HS-27A (cell line): Measurements from ENCODE around the gene ATP5PB.

Experiments used
- DNase-seq: peaks from one replicate; pipeline ENCODE4 v3.0.0-alpha.2; 2012; ENCODE audit warnings: low read depth, missing footprints

The ATP5PB gene, protein sequence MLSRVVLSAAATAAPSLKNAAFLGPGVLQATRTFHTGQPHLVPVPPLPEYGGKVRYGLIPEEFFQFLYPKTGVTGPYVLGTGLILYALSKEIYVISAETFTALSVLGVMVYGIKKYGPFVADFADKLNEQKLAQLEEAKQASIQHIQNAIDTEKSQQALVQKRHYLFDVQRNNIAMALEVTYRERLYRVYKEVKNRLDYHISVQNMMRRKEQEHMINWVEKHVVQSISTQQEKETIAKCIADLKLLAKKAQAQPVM

DNA sequence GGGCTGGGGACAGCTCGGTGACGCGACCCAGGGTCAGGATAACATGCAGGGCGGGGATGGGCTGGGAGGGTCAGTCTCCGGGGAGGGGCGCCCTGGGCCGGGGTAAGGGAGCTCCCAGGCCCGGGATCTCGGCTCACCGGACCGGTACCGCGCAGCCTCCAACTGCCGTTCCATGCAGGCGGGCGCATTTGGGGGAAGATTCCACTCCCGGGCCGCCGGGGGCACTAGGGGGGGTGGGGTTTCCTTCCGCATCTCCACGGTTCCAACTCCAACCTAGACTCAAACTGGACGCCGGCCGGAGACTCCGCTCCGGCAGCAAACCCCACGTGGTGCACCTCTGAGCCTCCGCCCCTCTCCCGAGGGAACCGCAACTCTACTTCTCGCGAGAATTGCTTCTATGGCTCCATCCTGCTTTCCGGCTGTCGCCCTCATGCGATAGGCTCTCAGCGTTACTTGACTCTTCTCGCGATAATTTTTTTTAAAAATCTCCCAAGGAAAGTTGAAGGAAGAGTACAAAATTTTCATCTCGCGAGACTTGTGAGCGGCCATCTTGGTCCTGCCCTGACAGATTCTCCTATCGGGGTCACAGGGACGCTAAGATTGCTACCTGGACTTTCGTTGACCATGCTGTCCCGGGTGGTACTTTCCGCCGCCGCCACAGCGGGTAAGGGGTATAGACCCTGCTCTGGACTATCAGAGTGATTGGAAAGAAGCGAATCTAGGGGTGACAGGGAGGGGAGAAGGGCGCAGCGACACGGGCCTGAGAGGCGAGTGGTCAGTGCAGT lies at the start of gene ATP5PB, which contains the start of gene WDR77:
ATP5PB (plus strand) TSS at position 547 of the 785 bp plus-strand sequence; CDS start at position 625, 78 bp downstream.
WDR77 (minus strand) TSS at position 339 of the 785 bp plus-strand sequence; CDS start at position 252, 87 bp downstream.
- DNase-seq: peak; percentile 99

DNA sequence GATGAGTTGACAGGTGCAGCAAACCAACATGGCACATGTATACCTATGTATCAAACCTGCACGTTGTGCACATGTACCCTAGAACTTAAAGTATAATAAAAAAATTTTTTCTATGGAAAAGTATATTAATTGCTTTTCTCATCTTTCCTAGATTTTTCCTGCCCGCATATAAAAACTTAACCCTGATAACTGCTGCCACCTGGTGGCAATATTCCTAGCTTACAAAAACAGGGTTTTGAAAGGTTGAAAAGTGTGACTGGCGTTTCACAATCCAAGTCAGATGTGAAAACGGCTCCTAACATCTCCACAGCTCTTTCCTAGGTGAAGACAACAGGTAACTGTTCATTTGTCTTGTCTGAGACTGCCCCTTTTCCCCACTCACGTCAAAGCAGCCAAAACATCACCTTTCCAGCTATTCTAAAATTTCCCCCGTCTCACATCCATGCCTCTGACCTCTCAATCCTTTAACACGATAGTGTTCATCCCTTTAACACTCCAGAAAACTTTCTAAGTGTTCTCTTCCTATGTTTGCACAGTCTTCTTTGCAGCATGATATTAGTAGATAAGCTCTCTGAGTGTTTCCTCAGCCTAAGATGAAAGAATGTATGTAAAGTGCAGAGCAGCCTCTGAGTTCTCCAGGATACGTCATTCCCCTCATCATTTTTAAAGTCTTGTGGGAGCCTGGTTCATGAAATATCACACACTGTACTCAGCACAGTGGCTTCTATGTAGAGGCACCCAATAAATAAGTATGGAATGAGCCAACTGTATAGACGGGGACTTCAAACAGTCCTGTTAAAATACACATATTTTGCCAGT lies 49.3 kb upstream of the ATP5PB start:
- peak; percentile 30 for DNase-seq

DNA sequence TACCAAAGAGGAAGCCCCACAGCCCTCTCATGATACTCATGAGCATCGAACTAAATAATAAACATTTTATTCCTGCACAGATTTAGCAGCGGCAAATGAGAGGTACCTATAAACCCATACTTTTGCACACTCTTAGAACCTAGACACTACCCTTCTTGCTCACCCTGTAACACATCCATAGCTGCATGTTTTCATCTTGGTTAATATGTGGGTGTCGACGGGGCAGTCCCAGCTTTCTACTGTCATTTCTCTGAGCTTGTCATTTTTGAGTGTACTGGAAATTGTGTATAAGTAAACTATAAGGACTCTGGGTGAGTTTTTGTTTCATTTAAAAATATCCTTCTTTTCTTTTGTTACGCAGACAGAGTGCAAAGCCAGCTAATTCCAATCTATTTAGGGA lies 47.2 kb upstream of the ATP5PB start:
- no peak for DNase-seq

DNA sequence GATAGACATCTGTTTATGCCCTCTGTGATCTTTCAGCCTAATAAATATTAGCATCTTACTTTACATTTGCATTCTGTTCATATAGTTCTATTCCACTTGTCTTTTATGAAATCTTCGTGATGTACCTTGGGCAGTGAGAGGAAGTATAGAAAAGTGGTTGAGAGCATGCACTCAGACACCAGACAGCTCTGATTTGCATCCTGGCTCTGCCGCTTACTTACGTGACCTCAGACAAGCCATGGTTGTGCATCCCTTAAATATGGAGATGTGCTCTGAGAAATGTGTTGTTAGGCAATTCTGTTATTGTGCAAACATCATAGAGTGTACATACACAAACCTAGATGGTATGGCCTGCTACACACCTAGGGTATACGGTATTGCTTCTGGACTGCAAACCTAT lies 44.7 kb upstream of the ATP5PB start:
- DNase-seq: no peak

DNA sequence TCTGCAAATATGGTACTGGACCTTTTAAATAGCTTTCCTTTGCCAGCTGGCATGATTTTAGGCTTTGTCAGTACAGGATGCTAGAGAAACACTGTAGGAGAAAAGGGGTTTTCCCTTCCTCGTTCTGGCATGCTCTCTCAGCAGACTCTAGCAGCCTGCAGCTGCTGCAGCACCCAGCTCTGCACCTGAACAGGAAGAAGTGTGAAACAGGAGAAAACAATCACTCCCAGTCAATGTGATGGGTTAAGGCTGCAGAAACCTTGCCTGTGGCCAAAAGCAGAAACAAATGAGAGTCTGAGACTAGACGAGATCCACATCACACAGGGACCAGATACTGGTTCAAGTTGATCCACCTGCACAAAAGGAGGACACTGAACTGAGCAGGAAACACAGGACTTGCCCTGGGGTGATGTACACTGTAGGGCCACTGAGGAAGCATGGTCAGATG lies 42.9 kb upstream of the ATP5PB start:
- DNase-seq: no peak

DNA sequence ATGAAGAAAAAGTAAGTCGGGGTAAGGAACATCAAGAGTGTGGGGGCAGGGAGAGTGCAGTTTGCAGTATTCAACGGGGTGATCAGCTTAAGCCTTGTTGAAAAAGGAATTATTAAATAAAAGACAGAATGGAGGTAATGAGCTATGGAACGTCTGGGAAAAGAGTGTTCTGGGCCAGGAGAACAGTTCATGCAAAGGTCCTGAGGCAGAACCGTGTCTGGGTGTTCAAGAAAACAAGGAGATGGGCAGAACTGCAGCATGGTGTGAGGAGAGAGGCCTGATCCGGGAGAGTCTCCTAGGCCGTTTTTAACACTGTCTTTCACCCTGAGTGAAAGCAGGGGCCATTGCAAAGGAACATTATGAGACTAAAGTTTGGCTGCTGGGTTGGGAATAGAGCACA lies 42.0 kb upstream of the ATP5PB start:
- DNase-seq: no peak

DNA sequence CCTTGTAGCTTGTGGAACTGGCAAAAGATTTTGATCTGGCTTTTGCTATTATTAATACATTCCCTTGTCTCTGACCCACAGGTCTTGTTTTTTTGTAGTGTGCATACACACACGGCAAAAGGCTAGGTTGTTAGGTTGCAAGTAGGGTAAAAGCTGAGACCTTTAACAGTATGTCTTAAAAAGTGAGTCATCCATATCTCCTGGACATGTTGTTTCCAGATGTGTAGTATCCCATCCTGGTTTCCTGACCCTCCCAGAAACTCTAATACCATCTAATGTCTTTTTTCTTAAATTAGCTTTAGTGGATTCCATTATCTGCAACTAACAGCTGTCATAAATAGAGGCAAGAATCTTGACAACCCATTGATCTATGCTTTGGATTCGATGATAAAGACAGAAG lies 36.4 kb upstream of the ATP5PB start:
- DNase-seq: no peak

DNA sequence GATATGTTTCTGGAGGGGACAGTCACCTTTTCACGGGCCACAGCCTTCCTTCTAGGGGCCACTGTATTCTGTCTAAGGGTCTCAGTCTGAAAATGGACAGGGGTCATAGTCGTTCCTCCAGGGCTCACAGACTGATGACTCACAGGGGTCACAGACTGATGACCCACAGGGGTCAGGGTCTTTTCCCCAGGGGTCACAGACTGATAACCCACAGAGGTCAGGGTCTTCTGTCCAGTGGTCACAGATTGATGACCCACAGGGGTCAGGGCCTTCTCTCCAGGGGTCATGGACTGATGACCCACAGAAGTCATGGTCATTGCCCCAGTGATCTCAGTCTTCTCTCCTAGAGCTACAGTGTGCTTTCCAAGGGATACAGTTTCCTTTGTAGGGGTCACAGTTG lies 34.5 kb upstream of the ATP5PB start:
- DNase-seq: no peak

DNA sequence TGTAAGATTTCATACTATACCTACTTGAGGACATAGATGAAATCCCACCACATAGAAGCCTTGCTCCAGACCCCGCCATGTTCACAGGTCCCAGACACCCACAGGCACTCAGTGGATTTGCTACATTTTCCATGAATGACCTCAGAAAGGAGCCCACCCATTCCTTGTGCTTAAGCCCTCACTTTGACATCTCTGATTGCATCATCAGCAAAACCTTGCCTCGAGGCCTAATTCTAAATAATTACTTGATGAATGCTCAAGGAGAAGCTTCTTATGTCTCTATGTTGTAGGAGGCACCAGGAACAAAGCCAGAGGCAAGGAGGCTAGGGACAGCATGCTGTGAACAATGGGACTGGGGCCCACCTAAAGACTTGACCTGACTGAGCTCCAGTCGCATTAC lies 33.8 kb upstream of the ATP5PB start:
- DNase-seq: no peak

DNA sequence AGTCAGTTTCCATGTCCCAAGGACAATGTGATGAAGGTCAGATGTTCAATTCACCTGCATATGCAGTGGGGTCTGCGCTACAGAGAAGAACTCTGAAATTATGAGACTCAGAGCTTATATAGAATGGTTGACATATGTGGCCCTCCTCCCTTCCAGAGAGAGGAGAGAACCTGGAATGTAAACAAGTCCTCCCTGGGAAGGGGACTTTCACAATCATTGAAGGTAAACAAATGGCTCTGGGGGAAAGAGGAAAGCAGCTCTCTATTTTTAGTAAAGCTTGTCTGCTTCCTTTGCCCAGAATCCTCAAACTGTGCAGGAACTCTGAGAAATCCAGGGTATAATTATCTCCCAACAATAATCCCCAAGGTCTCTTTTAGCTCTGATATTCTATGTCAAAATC lies 31.5 kb upstream of the ATP5PB start:
- DNase-seq: no peak

DNA sequence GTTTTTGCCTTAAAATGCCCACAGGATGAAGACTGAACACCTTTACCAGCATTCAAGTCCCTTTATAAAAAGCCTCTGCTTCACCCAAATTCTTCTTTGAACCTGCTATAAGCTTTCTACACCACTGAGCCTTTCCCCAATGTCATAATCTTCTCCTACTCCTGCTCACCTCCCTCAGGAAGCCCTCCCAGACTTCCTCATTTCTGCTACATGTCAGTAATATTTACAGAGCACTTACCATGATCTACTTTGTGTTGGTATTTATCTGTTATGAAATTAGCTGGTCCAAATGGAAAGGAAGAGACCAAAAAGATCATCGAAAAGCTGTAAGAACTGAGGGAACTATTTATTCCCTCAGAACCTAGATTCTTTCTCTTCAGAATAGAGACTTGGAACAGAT lies 30.2 kb upstream of the ATP5PB start:
- DNase-seq: no peak

DNA sequence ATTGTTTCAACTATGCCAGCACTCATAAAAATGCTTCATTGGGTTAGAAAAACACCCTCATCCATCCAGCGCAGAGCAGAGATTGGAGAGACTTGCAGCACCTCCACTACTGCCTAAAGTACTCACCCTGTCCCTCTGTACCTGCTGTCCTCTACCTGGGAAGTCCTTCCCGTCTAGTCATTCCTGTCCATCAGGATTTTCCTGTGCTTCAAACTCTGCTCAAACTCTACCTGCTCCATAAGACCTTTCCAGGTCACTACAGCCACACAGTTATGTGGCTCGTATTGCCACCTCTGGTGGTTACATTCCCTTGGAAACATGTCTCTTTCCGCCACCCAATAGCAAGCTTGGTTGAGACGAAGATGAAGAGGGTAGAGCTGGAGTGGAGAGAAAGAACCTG lies 28.9 kb upstream of the ATP5PB start:
- no peak for DNase-seq

DNA sequence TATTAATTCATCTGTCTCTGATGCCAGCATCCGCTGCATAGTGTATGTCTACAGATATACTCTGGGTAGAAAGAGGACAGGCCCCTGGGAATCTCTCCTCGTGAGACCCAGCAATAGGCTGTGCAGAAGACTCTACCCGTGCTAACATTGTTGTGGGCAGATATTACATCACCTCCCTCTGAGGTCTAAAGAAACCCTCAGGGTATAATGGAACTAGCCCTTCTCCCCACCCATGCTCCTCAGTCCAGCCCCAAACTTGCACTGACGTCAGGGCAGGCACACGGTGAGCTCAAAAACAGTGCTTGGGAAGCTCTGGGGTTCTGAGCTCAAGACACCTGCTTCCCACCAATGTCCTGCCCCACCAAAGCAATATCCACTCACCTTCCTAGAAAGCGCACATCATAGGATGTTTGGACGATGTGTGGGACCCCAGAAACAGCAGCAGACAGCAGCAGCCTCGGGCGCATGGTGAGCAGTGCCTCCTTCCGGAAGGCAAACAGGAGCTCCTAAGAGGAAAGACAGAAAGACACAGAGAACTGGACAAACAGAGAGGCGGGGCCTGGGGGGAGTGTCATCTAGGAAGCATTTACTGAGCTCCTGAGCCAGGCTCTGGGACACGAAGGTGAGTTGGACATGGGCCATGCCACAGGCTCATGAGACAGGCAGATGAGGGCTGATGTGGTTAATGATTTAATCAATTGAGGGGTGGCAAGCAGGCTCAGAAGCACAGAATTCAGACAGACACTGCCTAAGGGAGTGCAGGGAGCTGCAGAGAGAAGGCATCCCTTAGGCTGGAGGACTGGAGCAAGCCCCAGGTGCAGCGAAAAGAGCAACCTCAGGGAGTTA lies 26.5 kb upstream of the ATP5PB start:
- DNase-seq: no peak

DNA sequence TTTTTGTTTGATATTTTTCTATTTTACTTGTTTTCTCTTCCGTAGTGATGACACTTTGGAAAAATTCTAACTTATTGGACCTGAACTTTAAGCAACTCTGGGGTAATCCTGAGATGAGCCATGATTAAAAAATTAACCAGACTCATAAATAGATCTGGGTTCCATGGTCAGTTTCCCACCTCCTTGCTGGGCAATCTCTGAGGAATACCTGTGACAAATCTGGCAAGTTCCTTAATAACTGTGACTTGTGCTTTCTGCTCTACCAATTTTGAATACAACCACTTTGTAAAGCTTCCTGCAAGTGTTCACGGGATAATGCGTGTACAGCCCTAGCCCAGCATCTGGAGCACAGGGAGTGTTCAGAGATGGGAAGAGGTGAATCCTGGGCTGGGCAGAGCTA lies 25.0 kb upstream of the ATP5PB start:
- DNase-seq: no peak

DNA sequence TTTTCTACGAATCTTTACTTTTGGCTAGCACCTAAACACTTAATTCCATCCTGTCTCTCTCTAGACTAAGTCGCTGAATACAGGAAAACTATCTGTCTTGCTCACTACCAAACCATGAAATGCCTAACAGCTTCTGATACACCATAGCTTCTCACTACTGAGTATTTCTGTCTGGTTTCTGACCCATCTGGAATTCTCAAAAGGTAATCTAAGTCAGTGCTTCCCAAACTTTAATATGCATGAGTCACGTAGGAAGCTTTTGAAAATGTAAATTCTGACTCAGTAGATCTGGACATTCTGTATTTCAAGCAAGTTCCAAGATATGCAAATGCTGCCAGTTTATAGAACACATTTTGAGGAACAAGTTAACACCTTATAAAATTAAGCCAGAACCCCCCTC lies 12.5 kb upstream of the ATP5PB start:
- no peak for DNase-seq

DNA sequence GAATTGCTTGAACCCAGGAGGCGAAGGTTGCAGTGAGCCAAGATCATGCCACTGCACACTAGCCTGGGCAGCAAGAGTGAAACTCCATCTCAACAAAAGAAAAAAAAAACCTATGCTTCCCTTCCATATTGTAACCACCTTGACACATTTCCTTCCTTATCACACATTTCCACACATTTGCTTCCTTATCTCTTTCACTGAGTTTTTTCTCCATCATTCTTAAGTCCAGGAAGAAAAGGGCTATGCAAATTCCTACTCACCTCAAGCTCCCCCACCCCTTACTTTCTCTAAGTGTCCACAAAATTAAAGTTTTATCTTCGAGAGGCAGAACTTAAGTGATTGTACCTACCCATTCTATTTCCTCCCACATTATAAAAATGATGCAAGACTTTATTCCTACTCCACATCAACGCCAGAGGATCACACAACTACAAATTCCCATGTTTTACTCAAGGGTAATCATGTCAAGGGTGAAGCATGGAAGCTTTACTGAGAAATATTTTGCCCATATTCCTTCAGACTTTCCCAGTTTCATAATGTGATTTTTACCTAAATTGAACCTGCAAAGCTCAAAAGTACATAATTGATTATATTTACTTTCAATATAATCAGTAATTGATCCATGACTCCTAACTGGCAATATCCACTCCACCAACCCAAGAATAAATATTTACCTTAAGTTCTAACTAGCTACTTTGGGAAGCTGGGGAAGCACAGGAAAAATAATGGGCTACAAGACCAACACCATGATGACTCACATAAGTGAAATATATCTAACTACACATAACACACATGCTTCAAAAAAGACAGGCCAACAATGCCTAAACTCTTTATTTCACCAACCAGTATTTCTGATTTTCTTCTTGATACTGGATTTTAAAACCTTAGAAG lies 9.6 kb upstream of the ATP5PB start:
- DNase-seq: no peak

DNA sequence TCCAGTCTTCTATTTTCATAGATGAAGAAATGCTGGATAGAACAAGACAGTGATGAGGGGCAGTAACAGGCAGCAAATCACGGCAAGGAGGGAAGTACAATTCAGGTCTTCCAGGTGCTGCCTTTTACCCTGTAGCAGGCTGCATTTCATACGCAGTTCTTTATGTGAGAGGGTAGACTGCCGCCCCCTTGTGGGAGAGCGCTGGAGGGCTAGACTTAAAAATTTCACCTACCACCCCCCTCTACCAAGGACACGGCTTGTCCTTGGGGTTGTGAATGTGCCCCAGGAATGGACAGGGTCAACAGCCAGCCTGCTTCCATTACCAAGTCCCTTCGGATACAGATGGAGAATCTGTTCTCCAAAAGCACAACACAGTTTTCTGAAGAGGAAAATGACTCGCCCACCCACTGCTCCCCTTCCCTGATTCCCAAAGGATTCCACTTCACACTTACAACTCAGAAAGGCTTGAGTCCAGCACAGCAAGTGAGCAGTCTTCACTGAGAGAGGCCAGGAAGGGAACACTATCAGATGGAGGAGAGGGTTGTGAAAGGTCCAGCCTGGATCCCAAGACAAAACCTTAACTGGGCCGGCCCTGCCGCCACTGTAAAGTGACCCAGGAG lies 7.6 kb upstream of the ATP5PB start:
- DNase-seq: no peak

DNA sequence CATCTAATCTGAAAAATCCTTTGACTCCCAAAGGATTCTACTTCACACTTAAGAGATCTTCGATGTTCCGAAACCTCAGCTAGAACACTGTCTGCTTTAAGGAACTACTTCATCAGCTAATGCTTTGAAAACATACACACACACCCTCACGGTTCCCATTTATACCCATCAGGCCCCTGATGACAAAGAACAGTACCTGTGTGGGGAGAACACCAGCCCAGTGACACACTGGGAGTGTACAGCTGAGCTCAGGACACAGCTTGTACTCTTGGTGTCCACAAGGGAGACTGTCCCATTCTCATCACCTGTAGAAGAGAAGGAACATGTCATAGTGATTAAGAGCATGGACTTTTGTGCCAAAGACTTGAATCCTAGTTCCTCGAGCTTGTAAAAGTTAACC lies 6.8 kb upstream of the ATP5PB start:
- no peak for DNase-seq

DNA sequence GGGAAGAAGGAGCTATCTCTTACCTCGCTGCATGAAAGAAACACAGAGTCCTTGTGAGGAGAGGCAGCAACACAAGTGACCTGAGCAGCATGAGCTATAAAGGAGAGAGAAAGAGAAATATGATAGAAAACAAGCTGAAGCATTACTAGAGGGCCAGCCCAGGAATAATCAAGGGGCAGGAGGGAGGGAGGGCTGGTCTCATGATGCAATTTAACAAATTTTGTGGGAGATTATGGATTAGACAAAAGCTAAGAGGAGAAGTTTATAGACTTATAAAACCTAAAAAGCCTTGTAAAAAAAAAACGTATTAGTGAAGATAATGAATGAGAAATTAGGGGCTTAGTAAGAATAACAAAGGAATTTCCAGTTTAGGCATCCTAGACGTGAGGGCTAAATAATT lies 5.2 kb upstream of the ATP5PB start:
- no peak for DNase-seq

DNA sequence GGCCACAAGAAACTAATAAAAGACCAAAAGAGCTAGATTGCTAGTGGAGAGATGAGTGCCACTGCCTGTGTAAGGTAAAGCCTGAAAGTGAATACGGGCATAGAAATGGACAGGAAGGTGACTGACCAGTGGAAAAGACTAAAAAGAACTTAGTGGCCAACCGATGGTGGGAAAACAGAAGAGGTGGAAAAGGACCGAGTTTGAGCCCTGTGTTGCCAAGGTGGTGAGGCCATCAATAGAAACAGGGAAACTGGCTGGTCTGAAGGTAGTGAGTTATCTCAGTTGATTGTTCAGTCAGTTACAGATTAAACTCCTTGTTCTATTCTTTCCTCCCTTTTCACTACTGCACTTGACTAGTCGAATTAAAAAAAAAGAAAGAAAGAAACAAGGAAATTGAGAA lies 2.7 kb upstream of the ATP5PB start:
- no peak for DNase-seq
